OCI-LY7 (cell line): ENCODE measurements around the gene RSPRY1. TPM values are rescaled to one million over a fixed set of nuclear protein-coding genes. Genes with fewer than 3 reads are reported as not detected.
A peak's percentile ranks its signal among the peaks of the same experiment; 100 is the strongest.

Experiments used
- BruUV-seq: library from RNA; stranded (reverse); fragments of 400-500 nt; replicated peaks from 2 replicates; lab custom pipeline; 2021; lab: Mats Ljungman, UMichigan
- CTCF ChIA-PET: fragments of 300-600 bp; sonication (Branson Sonifier 250); formaldehyde crosslinking; loops from one replicate; lab custom pipeline; 2022; ENCODE audit warnings: antibody characterized with exemption; ENCODE audit not compliant: unreplicated experiment; lab: Charles Lee
- POLR2A ChIA-PET: fragments of 300-600 bp; sonication (Branson Sonifier 250); formaldehyde crosslinking; loops from one replicate; lab custom pipeline; 2022; ENCODE audit warnings: antibody characterized with exemption; lab: Charles Lee
- DNase-seq: peaks from one replicate; pipeline ENCODE4 v3.0.0-alpha.2; 2015; ENCODE audit warnings: low spot score
- H2AFZ ChIP-seq: fragments of 200-600 bp; sonication (generic), shearing (Covaris generic); 2 replicates; pipeline ENCODE4 v1.6.1; 2014; ENCODE audit warnings: mild to moderate bottlenecking, antibody characterized with exemption, low read length, moderate library complexity
- H3K27ac ChIP-seq: fragments of 200-600 bp; sonication (generic); 2 replicates; pipeline ENCODE4 v1.5.1; 2014; ENCODE audit warnings: mixed run types, low read depth, mild to moderate bottlenecking, moderate library complexity, low read length, inconsistent platforms; ENCODE audit not compliant: poor library complexity, severe bottlenecking
- H3K36me3 ChIP-seq: fragments of 200-600 bp; sonication (generic); 2 replicates; pipeline ENCODE4 v1.6.1; 2014; ENCODE audit warnings: mild to moderate bottlenecking, antibody characterized with exemption, low read length, moderate library complexity, mixed read lengths; ENCODE audit not compliant: insufficient read depth
- H3K4me1 ChIP-seq: fragments of 200-600 bp; sonication (generic); 2 replicates; pipeline ENCODE4 v1.5.1; 2014; ENCODE audit warnings: mild to moderate bottlenecking, low read length; ENCODE audit not compliant: insufficient read depth, poor library complexity, severe bottlenecking
- H3K4me2 ChIP-seq: fragments of 200-600 bp; sonication (generic); 2 replicates; pipeline ENCODE4 v1.6.1; 2014; ENCODE audit warnings: mild to moderate bottlenecking, low read length
- H3K4me3 ChIP-seq: fragments of 200-600 bp; sonication (generic); 2 replicates; pipeline ENCODE4 v1.5.1; 2014; ENCODE audit warnings: mild to moderate bottlenecking, low read depth, low read length; ENCODE audit not compliant: poor library complexity, severe bottlenecking
- H3K79me2 ChIP-seq: fragments of 200-600 bp; sonication (generic); 2 replicates; pipeline ENCODE4 v1.6.1; 2016; ENCODE audit warnings: low read depth, mild to moderate bottlenecking, low read length, moderate library complexity, mixed read lengths; ENCODE audit not compliant: insufficient read depth
- H3K9me2 ChIP-seq: fragments of 200-600 bp; sonication (generic); 2 replicates; pipeline ENCODE4 v1.6.1; 2016; ENCODE audit warnings: mild to moderate bottlenecking, low read length, mixed read lengths; ENCODE audit not compliant: insufficient read depth
- H3K9me3 ChIP-seq: fragments of 200-600 bp; sonication (generic); 2 replicates; pipeline ENCODE4 v1.6.1; 2014; ENCODE audit warnings: mild to moderate bottlenecking, mixed run types, low read length, mixed read lengths
- H4K20me1 ChIP-seq: fragments of 200-600 bp; sonication (generic); 2 replicates; pipeline ENCODE4 v1.6.1; 2014; ENCODE audit warnings: mild to moderate bottlenecking, antibody characterized with exemption, low read length, moderate library complexity, mixed read lengths; ENCODE audit not compliant: insufficient read depth
- CTCF ChIP-seq: fragments of 200-600 bp; sonication (generic); conservative IDR thresholded peaks from 2 replicates; pipeline ENCODE4 v1.5.1; 2014; ENCODE audit warnings: mild to moderate bottlenecking, antibody characterized with exemption, low read length, moderate library complexity, mixed read lengths
- EZH2phosphoT487 ChIP-seq: fragments of 200-600 bp; sonication (generic); IDR thresholded peaks from 2 replicates; pipeline ENCODE4 v1.6.1; 2018; ENCODE audit warnings: low read depth, borderline replicate concordance, mild to moderate bottlenecking, mixed run types, antibody characterized with exemption, low read length, moderate library complexity, mixed read lengths
- intact Hi-C: fragments of 100-400 bp; cut with micrococcal nuclease; formaldehyde crosslinking; loops from one replicate; pipeline ENCODE4 v1.10.0; 2022; ENCODE audit not compliant: unreplicated experiment
- total RNA-seq, 2 experiments: library from RNA; depleted of rRNA in 1 of 2; stranded (reverse); fragments of >200 nt in 1 of 2; shearing (Covaris generic) in 1 of 2; gene quantifications; 2 replicates each; pipeline ENCODE4 v1.2.3, GENCODE V29; 2014 to 2022

RSPRY1 gene
- total RNA-seq, 2 experiments from 2014 or later = 17.1 to 25.2 TPM

- Histone ChIP-seq H3K79me2 (peaks cover 72% of the 10 kb centered on the region), H3K4me3 (no peak overlapping the region), H3K27ac (no peak overlapping the region), H4K20me1 (no peaks in the 10 kb centered on the region), H3K9me3 (no peaks in the 10 kb centered on the region), H3K9me2 (no peaks in the 10 kb centered on the region), H3K4me1 (peaks cover 7% of the 10 kb centered on the region), H2AFZ (no peak overlapping the region), H3K4me2 (no peak overlapping the region), H3K36me3 (peaks cover 10% of the 10 kb centered on the region)
- BruUV-seq = no TSS peak
- TF ChIP-seq CTCF (no peak), EZH2phosphoT487 (no peak)
- no peak for DNase-seq
- ChIA-PET CTCF (no interaction called here), POLR2A (interaction anchor here (0.5 to 1.6 kb wide), 6 partner anchors 15 to 416 kb away, joined by 3 read pairs; partner anchors contain the start of gene ARL2BP)
- intact Hi-C loops = no loop called here
Observed at GRCh38 chr16:57190136-57190535, 4.0 kb downstream of the RSPRY1 start.

GRCh38 chr16:57191056-57191571 is 5.0 kb downstream of the RSPRY1 start:
- Histone ChIP-seq H3K9me2 (no peaks in the 10 kb centered on the region), H3K4me3 (no peak overlapping the region), H3K9me3 (no peaks in the 10 kb centered on the region), H3K4me2 (no peak overlapping the region), H3K36me3 (peaks cover 10% of the 10 kb centered on the region), H4K20me1 (no peaks in the 10 kb centered on the region), H2AFZ (no peak overlapping the region), H3K4me1 (peaks cover 7% of the 10 kb centered on the region), H3K27ac (no peak overlapping the region), H3K79me2 (peaks cover 69% of the 10 kb centered on the region)
- TSS peak; percentile 12 for BruUV-seq
- CTCF ChIA-PET = no interaction called here
- no peak for DNase-seq
- POLR2A ChIA-PET = interaction anchor here (0.6 to 1.6 kb wide), 4 partner anchors 16 to 417 kb away, joined by 3 read pairs; partner anchors contain the start of gene ARL2BP
- no peak for TF ChIP-seq CTCF
- no peak for TF ChIP-seq EZH2phosphoT487
- intact Hi-C loops = no loop called here

GRCh38 chr16:57192146-57192545 is 6.0 kb downstream of the RSPRY1 start:
- H3K4me2 ChIP-seq = no peak overlapping the region
- ChIA-PET CTCF (no interaction called here), POLR2A (interaction anchor here (0.6 kb wide), 1 partner anchor 19 kb away, joined by 4 read pairs; no protein-coding TSS in a partner anchor)
- peaks cover 7% of the 10 kb centered on the region for H3K4me1 ChIP-seq
- no peaks in the 10 kb centered on the region for H4K20me1 ChIP-seq
- TF ChIP-seq EZH2phosphoT487 = no peak
- TF ChIP-seq CTCF = no peak
- no peak for DNase-seq
- intact Hi-C loops = no loop called here
- H3K79me2 ChIP-seq = peaks cover 61% of the 10 kb centered on the region
- BruUV-seq = no TSS peak
- no peak overlapping the region for H3K4me3 ChIP-seq
- H3K36me3 ChIP-seq = peaks cover 10% of the 10 kb centered on the region
- no peak overlapping the region for H3K27ac ChIP-seq
- H3K9me3 ChIP-seq = no peaks in the 10 kb centered on the region
- no peak overlapping the region for H2AFZ ChIP-seq
- H3K9me2 ChIP-seq = no peaks in the 10 kb centered on the region
